Osteoblast (primary cell): ENCODE data around the gene PLAAT1. TPM values are rescaled to one million over a fixed set of nuclear protein-coding genes. Genes with fewer than 3 reads are reported as not detected.
A peak's percentile ranks its signal among the peaks of the same experiment; 100 is the strongest.

ENCODE experiments used
- DNase-seq: peaks from one replicate; pipeline ENCODE4 v3.0.0; 2011; ENCODE audit warnings: low spot score, mixed read lengths; ENCODE audit not compliant: insufficient read length; ENCODE audit errors: missing footprints
- H2AFZ ChIP-seq: 2 replicates; pipeline ENCODE4 v1.6.0; 2011; ENCODE audit warnings: mild to moderate bottlenecking, low read length
- H3K27ac ChIP-seq: 2 replicates; pipeline ENCODE4 v1.5.1; 2011; ENCODE audit warnings: mild to moderate bottlenecking, low read depth, low read length, moderate library complexity
- H3K27me3 ChIP-seq: 2 replicates; pipeline ENCODE4 v1.6.0; 2012; ENCODE audit warnings: mild to moderate bottlenecking, control low read depth, inconsistent platforms, low read length, moderate library complexity; ENCODE audit not compliant: insufficient read depth
- H3K36me3 ChIP-seq: 2 replicates; pipeline ENCODE4 v1.5.1; 2011; ENCODE audit warnings: mild to moderate bottlenecking, low read length, control low read depth, moderate library complexity; ENCODE audit not compliant: insufficient read depth
- H3K4me1 ChIP-seq: 2 replicates; pipeline ENCODE4 v1.5.1; 2011; ENCODE audit warnings: mild to moderate bottlenecking, low read length, control low read depth, moderate library complexity; ENCODE audit not compliant: insufficient read depth
- H3K4me2 ChIP-seq: 2 replicates; pipeline ENCODE4 v1.6.0; 2011; ENCODE audit warnings: mild to moderate bottlenecking, low read length; ENCODE audit not compliant: insufficient read depth
- H3K4me3 ChIP-seq: fragments of 200-600 bp; sonication (generic); 3 replicates; pipeline ENCODE4 v1.5.1; 2012; ENCODE audit warnings: mild to moderate bottlenecking, low read length, inconsistent platforms; ENCODE audit not compliant: insufficient read depth
- H3K79me2 ChIP-seq: 2 replicates; pipeline ENCODE4 v1.6.0; 2012; ENCODE audit warnings: mild to moderate bottlenecking, low read length, control low read depth, inconsistent platforms; ENCODE audit not compliant: insufficient read depth
- H3K9me3 ChIP-seq: 2 replicates; pipeline ENCODE4 v1.5.1; 2011; ENCODE audit warnings: low read depth, low read length, control low read depth
- H4K20me1 ChIP-seq: 2 replicates; pipeline ENCODE4 v1.6.0; 2012; ENCODE audit warnings: mild to moderate bottlenecking, low read length, control low read depth; ENCODE audit not compliant: insufficient read depth
- total RNA-seq: library from RNA; depleted of rRNA; stranded (reverse); fragments of >200 nt; gene quantifications from 2 replicates; pipeline ENCODE4 v1.2.3, GENCODE V29; 2012
- TF ChIP-seq, protein P1 (sequence below): IDR thresholded peaks from 2 replicates; pipeline ENCODE4 v1.5.1; 2011; ENCODE audit warnings: mild to moderate bottlenecking, low read depth, low read length, moderate library complexity; ENCODE audit errors: extremely low read depth

Gene PLAAT1
- under 0.01 TPM in 1 of 2 replicates, not detected in the other for total RNA-seq

GRCh38 chr3:193240850-193241706, at the start of gene PLAAT1:
PLAAT1 (plus strand) TSS chr3:193241222; CDS start chr3:193255651, 14,429 bp downstream.
- TF ChIP-seq, protein P1, sequence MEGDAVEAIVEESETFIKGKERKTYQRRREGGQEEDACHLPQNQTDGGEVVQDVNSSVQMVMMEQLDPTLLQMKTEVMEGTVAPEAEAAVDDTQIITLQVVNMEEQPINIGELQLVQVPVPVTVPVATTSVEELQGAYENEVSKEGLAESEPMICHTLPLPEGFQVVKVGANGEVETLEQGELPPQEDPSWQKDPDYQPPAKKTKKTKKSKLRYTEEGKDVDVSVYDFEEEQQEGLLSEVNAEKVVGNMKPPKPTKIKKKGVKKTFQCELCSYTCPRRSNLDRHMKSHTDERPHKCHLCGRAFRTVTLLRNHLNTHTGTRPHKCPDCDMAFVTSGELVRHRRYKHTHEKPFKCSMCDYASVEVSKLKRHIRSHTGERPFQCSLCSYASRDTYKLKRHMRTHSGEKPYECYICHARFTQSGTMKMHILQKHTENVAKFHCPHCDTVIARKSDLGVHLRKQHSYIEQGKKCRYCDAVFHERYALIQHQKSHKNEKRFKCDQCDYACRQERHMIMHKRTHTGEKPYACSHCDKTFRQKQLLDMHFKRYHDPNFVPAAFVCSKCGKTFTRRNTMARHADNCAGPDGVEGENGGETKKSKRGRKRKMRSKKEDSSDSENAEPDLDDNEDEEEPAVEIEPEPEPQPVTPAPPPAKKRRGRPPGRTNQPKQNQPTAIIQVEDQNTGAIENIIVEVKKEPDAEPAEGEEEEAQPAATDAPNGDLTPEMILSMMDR, result no peak
- no peaks in the 10 kb centered on the region for H3K4me1 ChIP-seq
- no peaks in the 10 kb centered on the region for H3K9me3 ChIP-seq
- peak; percentile 84 for DNase-seq
- H3K36me3 ChIP-seq, result no peaks in the 10 kb centered on the region
- H4K20me1 ChIP-seq, result no peaks in the 10 kb centered on the region
- peak within 1 kb of the TSS; percentile 49 for H3K4me3 ChIP-seq
- H3K27ac ChIP-seq, result no peak within 1 kb of the TSS
- no peaks in the 10 kb centered on the region for H3K79me2 ChIP-seq
- peak within 1 kb of the TSS; percentile 62 for H2AFZ ChIP-seq
- peaks cover 5% of the 10 kb centered on the region for H3K27me3 ChIP-seq
- peak within 1 kb of the TSS; percentile 65 for H3K4me2 ChIP-seq

DNA sequence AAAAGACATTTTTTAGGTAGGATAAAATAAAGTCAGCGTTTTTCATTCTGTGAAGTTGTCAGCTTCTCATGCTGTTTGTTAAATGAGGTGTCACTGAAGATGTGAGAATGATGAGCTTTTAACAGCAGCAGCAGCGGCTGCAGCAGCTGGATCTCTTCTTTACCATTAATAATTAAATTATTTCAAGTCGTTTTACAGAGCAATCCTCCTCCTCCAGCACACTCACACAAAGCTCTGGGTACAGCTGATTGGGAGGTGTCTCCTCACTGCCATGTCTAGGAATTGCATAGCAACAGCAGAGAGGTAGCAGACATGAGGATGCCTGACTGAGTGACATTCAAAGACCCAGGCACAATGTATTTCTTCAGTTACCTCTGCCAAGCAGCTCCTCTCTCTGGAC, 46.7 kb upstream of the PLAAT1 start:
- no peaks in the 10 kb centered on the region for H3K27me3 ChIP-seq
- H2AFZ ChIP-seq, result no peak overlapping the region
- H3K79me2 ChIP-seq, result no peaks in the 10 kb centered on the region
- H3K36me3 ChIP-seq, result no peaks in the 10 kb centered on the region
- H3K9me3 ChIP-seq, result no peaks in the 10 kb centered on the region
- H4K20me1 ChIP-seq, result no peaks in the 10 kb centered on the region
- H3K4me2 ChIP-seq, result no peak overlapping the region
- no peaks in the 10 kb centered on the region for H3K4me1 ChIP-seq
- no peak overlapping the region for H3K4me3 ChIP-seq
- H3K27ac ChIP-seq, result no peak overlapping the region
- no peak for DNase-seq
- TF ChIP-seq, protein P1, result no peak

GRCh38 chr3:193196746-193197145, 44.3 kb upstream of the PLAAT1 start:
- no peak overlapping the region for H2AFZ ChIP-seq
- no peaks in the 10 kb centered on the region for H3K27me3 ChIP-seq
- no peaks in the 10 kb centered on the region for H3K9me3 ChIP-seq
- no peaks in the 10 kb centered on the region for H3K79me2 ChIP-seq
- TF ChIP-seq, protein P1, result no peak
- H3K4me2 ChIP-seq, result no peak overlapping the region
- no peaks in the 10 kb centered on the region for H4K20me1 ChIP-seq
- DNase-seq, result no peak
- no peak overlapping the region for H3K4me3 ChIP-seq
- H3K27ac ChIP-seq, result no peak overlapping the region
- no peaks in the 10 kb centered on the region for H3K36me3 ChIP-seq
- no peaks in the 10 kb centered on the region for H3K4me1 ChIP-seq
